GM12874 (cell line): ENCODE measurements around the gene ZBTB17.

Source experiments
- TF ChIP-seq, protein P1 (sequence below): IDR thresholded peaks from 2 replicates; pipeline ENCODE4 v1.5.1; 2011; ENCODE audit warnings: low read depth, mild to moderate bottlenecking, control low read depth, low read length, moderate library complexity; ENCODE audit not compliant: insufficient read depth

Gene ZBTB17

GRCh38 chr1:15950302-15950701 is 25.6 kb downstream of the ZBTB17 start:
- TF ChIP-seq, protein P1, sequence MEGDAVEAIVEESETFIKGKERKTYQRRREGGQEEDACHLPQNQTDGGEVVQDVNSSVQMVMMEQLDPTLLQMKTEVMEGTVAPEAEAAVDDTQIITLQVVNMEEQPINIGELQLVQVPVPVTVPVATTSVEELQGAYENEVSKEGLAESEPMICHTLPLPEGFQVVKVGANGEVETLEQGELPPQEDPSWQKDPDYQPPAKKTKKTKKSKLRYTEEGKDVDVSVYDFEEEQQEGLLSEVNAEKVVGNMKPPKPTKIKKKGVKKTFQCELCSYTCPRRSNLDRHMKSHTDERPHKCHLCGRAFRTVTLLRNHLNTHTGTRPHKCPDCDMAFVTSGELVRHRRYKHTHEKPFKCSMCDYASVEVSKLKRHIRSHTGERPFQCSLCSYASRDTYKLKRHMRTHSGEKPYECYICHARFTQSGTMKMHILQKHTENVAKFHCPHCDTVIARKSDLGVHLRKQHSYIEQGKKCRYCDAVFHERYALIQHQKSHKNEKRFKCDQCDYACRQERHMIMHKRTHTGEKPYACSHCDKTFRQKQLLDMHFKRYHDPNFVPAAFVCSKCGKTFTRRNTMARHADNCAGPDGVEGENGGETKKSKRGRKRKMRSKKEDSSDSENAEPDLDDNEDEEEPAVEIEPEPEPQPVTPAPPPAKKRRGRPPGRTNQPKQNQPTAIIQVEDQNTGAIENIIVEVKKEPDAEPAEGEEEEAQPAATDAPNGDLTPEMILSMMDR: no peak

DNA sequence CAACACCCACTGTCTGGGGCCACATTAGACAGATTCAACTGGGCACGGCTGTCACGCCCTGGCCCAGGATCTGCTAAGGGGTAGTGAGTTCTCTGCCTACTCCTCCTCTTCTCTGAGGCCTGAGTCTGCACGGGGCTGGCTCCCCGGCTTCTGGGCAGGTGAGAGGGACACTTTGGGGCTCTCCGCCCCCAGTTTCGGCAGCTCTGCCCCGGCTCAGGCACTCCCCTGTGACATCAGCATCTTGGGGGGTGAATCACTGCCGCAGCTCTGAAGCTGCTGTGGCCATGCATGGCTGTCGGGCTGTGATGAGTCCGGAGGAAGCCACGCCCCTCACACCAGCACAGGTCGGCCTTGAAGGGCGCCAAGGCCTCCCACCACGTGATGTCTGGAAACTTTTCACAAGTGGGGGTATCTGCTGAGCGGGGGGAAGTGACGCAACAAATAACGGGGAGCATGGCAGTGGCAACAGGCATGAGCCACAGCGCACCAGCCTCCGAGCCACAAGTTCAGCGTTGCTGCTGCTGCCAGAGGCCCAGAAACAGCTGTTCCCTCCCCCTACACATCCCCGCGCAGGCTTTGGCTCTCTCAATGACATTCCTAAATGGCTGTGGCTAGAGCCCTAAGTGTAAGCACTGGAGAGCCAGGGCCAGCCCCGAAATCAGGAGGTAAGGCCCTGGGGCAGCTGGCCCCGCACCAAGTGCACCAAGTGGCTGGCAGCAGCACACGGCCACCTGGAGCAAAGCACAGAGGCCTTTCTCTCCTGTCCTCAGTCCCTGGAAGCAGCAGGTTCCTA is 26.3 kb downstream of the ZBTB17 start:
- TF ChIP-seq, protein P1: no peak

- TF ChIP-seq, protein P1: no peak
Measured at GRCh38 chr1:15948595-15949452, 27.1 kb downstream of the ZBTB17 start.

- TF ChIP-seq, protein P1: no peak
Measured at GRCh38 chr1:15948091-15948591, 27.8 kb downstream of the ZBTB17 start.

GRCh38 chr1:15947382-15948090 is 28.4 kb downstream of the ZBTB17 start:
- TF ChIP-seq, protein P1: no peak

DNA sequence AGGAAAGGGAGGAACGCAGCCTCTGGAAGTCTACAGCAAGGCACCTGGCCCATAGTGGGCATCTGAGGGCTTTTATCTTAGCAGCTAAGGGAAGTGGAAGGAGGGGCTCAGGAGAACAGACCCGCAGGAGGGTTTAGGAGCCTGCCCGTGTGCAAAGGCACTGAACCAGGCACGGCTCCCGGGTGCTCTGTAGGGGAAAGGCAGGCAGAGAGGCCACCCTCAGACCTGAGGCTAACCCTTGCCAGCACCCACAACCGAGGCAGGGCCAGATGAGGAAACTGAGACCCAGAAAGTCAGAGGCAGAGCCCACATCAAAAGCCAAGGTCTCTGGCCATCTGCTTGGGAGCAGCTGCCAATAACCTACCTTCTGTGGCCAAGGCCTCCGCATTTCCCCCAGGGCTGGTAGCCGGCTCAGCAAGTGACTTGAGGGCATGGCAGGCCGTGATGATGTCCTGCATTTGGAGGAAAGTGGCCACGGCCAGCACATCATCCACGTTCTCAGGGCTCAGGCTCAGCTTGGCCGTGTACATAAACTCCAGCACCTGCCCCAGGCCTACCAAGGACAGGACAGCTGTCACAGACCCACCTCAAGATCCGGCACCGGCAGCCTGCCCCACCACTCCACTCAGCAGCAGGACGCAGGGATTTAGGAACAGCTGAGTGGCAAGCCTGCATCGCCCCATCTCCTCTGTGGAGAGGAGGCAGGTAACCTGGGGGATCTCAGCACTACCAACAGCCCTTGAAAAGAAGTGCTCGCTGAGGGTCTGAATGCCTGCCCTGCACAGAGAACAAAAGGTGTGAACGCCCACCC is 29.1 kb downstream of the ZBTB17 start:
- TF ChIP-seq, protein P1: no peak
